ENCODE measurements around the gene CDH12.
"Not testable (repeated sequence)": the region's sequence is repeated elsewhere in the genome, so short reads cannot be mapped to it uniquely, and the experiment has no call there.

The CDH12 gene

DNA sequence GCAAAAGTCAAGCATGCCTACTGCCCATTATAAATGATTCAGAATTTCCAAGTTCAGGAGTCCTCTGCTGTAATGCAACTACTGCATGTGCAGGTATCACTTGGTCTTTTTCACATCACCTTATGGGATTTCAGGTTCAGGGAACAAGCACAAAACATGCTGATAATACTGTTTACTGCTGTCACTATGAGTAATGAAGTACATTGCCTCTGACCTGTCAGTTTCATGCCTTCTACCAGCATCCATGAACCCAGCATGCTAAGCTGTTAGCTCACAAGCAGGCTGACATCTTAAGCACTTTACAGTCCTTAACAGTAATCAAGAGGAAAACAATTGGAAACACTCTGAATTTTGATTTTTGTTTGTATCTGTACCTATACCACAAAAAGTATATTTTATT lies 743.8 kb downstream of the CDH12 start:
- DNase-seq = no peak

DNA sequence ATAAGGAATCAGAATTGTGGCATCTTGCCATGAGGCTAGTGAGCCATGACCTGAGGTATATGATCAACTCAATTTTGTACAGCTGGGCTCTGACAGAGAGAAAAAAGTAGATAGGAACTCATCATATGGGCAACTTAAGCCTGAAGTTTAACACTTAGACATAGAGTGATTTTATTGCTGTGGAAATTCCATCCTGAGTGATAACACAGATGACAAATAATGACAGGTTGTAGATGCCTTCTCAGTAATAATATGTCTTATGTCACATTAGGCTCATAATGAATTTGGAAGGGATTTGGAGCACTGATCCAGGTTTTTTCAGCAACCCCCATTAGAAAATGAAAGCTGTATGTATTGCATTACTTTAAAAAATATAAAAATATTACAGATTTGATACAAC lies 744.6 kb downstream of the CDH12 start:
- no peak for DNase-seq

DNA sequence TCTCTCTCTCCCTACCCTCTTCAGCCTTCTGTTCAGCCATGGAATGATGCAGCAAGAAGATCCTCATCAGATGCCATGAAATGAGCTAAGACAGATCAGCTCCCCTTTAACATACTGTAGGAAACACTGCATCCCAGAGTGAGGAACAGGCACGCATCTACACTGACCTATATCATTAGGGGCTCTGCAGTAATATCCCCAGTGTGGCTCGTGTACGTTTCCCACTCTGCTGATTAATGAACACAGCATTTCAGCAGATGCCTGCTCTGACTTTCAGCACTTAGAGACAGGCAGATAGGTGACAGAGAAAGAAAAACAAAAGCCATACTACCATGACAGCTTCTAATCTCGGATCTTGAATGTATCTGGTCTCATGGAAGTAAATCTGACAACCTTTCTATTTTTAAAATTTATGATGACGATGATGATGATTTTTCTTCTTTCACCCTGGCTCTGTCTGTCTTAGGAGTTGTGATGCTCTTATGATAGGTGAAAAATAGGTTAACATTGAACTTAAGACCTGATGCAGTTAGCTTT lies 750.3 kb downstream of the CDH12 start:
- DNase-seq = no peak

DNA sequence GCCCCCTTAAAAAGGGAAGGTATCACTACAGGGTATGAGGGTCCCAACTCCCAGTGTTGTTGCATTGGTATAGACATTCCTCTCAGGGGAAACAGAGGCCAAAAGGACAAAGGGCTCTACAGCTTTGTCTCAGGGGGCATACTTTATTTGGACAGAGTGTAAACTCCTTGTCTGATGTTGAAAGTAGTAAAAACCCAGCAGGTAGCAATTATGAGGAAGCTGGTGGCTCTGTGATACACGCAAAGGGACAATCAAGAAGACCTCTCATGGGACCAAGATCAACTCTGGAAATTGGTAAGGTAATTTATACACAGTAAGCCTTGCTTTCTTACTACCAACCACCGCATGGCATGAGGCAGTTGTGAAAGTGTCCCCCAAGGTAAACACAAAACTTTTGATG lies 764.6 kb downstream of the CDH12 start:
- no peak for DNase-seq

DNA sequence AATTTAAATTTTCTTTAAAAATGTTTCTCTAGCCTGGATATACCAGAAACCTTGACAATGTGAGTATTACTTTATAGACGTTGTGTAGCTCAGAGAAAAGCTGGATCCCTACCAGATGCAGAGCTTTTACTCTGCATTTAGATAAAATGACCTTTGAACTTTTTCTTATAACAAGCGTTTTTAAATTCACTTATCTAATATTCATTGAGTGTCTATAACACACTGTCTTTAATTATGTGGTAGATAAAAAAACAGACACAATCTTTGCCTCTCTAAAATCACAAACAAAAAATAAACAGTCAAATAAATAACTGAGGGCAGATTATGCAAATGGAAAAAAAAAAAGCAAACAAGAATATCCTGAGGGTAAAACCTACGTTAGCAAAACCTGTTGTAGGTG lies 773.6 kb downstream of the CDH12 start:
- DNase-seq = no peak

DNA sequence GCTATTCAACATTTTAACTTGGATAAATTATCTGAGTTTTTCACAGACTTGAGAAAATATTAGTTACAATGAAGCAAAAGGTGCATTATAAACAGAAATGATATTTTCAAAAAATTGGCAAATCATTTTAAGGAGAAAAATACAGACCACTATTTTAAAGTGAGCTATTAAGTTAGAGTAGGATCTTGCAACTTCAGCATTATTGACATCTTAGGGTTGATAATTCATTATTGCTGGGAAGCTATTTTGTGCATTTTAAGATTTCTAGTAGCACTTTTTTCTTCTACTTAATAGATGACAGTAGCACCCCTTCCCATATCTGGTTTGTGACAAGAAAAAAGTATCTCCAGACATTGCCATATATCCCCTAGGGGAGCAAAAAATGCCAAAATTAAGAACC lies 774.1 kb downstream of the CDH12 start:
- no peak for DNase-seq

DNA sequence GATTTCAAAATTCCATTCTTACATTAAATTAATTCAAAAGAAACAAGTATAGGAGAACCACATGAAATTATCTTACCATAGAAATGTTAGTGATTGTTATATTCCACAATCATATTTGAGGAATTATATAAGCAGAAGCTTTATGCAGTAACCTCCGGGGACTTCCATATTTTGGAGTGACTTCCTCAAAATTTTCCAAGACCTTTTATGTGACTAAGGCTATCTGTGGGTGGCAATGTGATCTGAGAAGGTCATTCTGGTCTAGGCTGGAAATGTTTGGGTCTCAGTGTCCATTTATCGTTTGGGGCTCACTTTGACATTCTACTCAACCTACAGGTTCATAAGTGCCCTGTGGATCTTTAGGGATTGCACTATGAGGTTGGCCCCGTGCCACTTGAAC lies 776.6 kb downstream of the CDH12 start:
- no peak for DNase-seq

DNA sequence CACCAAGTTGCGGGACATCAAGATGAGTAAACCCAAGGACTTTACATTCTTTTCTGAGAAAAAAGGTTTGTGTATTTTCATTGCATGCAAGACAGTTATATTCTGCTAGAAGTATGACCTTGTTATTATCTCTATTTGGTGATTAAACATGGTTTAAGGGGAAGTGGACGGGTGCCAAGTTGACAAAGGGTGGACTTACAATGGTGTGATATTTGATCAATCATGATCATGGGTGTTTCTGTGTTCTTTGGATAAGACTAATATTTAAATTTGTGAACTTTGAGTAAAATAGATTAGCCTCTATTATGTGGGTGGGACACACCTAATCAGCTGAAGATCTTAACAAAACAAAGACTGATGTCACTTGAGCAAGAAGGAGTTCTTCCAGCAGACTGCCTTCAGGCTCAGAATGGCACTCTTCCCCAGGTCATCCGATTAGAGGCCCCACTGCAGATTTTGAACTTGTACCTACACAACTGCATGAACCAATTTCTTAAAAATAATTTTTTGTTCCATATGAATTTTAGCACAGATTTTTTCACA lies 782.9 kb downstream of the CDH12 start:
- DNase-seq = no peak

DNA sequence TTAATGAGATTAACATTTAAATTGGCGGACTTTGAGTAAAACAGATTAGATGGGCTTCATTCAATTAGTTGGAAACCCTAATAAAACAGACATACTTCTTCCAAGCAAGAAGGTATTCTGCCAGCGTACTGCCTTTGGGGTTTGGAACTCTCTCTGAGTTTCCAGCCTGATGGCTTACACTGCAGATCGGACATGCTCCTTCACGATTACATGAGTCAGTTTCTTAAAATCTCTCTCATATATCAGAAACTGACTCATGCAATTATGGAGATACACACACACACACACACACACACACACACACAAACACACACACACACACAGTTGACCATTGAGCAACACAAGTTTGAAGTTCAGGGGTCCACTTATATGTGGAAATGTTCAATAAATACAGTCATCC lies 789.4 kb downstream of the CDH12 start:
- DNase-seq = no peak

DNA sequence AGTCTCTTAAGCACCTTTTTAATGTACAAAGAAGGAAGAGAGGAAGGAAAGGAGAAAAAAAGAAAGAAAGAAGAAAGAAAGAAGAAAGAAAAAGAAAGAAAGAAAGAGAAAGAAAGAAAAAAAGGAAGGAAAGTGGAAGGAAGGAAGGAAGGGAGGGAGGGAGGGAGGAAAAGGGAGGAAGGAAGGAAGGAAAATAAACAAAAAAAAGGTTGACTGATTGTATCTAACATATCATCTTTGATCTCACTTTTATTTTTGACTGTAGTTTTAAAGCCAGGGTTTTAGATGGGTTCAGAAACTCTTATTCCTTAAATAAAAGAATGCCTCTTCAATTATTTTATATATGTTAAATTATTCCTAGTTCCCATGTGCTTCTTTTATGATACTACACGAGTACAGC lies 794.5 kb downstream of the CDH12 start:
- no peak for DNase-seq

DNA sequence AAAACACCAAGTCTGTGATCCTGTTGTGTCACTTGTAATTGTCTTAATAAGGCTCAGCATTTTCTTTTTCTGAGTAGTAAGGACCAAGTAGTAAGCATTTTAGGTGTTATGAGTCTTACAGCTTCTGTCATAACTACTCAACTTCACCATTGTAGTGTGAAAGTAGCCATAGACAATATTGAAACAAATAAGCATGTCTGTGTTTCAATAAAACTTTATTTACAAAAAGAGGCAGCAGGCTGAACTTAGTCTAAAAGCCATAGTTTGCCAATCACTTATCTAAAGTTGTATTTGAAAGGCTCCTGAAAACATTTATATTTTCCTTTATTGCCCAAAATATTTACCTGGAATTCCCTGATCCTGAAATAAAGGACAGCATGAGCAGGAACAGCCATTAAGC lies 796.1 kb downstream of the CDH12 start:
- DNase-seq = no peak

DNA sequence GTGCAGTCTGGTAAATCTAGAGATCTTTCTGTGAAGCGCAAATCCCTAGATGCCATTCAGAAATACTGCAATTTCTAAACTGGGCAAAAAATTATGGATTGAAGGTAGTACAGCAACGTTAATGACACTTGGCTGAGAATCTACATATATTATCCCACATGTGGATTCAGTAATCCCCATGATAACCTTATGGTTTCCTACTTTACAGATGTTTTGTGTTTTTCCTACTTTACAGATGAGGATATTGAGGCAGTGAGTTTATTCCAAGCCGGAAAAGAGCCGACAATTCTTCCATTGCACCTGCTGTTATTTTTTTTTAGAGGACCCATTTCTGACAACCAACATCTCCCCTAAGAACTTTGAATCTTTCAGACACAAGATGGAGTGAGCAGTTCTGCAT lies 796.5 kb downstream of the CDH12 start:
- DNase-seq = no peak

DNA sequence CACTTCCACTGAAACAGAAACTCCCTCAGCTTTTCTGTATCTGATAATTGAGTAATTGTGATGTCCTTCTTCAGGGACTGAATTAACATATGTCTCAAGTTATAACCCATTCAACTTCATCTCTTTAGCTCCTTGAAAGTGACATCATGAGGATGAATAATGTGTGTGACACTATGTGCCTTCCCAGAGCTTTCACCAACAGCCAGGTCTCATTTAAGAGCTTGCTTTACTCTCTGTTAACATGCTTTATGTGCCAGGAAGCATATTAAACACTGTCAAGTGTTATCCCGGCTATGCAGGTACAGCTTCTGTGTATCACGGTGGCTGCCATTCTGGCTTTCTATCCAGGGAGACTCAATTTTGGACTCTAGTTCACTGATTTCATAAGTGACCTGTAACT lies 799.9 kb downstream of the CDH12 start:
- no peak for DNase-seq

DNA sequence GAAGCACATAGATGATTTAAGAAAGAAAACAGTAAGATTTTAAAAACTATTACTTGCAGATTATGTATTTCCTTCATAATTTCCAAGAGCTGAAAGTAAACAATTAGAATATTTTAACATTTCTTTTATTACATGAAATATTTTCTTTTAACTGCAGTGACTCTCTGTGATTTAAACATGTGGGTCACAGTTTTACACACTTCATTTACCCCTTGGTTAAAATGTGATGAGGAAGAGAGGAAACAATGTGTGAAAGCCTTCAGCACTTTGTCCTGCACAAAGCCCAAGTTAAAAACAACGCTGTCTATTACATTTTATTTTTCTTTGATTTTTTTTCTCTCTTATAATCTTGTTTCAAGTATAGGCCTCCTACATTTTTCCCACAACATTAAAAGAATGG lies 801.3 kb downstream of the CDH12 start:
- DNase-seq = no peak

DNA sequence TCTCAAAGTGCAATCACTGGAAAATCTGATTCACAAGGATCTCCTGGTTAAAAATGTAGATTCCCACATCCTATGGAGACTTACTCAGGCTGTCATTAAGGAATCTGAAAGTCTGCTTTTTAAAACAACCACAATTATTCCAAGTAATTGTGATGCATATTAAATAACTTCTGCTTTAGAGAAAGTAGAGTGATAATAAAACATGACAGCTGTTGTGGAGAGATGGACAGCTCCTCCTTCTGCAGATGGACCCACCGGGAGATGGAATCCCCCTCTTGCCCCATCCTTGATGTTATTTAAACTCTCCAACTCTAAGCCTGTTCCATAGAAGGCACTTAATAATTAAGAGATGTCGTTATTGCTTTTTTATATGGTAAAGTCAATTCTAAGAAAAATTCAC lies 802.2 kb downstream of the CDH12 start:
- DNase-seq = no peak

DNA sequence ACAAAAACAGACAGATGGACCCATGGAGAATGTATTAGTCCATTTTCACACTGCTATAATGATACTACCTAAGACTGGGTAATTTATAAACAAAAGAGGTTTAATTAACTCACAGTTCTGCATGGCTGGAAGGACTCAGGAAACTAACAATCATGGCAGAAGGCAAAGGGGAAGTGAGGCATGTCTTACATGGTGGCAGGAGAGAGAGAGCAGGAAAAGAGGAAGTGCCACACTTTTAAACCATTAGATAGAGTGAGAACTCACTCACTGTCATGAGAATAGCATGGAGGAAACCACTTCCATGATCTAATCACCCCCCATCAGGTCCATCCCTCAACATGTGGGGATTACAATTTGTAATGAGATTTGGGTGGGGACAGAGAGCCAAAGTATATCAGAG lies 808.9 kb downstream of the CDH12 start:
- no peak for DNase-seq

DNA sequence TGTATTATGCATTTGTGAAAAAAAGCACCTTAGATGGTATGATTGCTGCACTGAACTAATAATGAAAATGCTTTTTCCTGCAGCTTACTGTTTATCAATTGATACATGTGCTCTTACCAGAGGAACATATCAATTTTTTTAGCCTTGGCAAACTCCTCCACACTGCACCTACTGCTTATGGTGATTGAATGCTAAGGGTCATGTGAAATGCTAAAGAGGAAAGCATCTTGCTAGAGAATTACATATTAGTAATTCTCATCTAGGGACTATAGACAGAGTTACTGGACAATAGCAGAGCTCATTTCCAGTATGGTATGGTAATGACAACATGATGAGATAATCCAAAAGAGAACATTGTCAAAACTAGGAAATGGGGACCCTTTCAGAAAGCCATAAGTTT lies 817.1 kb downstream of the CDH12 start:
- DNase-seq = no peak

DNA sequence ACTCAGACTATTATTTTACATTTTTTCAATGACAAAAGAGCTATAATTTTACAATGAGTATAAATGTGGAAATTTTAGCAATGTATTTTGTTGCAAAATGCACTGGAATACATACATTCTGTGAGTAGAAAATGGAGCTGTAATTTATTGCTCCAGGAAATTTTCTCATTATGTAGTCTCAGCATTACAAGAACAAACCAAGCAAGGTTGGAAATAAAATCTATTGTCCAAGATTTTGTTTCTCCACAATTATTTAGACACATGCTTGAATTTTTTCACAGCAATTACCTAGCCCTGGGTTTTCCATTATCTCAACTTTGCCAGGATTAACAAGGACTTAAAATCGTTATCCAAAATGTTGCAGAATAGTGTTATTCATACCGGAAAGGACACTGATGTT lies 820.1 kb downstream of the CDH12 start:
- DNase-seq = no peak

DNA sequence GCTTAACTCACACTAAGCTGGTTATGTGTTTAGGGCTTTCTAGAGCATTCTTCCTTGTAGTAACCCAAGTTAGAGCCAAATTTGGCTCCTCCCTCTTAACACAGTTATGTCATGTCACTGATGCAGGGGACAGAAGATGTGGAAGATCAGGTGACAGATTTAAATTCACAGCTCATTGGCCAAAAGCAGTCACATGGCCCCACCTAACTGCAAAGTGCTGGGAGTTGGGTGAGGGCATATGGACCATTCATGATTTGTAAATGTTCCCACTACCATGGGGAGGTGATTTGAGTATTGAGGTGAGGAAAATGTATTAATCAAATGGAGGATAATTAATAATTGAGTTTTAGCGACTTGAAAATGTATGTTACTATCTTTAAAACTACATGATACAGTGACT lies 829.4 kb downstream of the CDH12 start:
- no peak for DNase-seq

DNA sequence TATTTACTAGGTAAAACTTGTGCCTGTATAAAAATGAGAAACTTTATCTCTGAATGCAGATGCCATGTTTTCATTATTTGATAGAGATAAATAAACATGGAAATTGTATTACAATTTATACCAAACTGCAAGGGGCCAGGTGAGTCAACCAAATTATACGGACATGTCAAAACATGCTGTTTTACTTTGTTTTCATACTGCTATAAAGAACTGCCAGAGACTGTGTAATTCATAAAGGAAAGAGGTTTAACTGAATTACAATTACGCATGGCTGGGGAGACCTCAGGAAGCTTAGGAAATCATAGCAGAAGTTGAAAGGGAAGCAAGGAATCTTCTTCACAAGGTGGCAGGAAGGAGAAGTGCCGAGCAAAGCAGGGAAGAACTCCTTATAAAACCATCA lies 840.3 kb downstream of the CDH12 start:
- not testable (repeated sequence) for DNase-seq

DNA sequence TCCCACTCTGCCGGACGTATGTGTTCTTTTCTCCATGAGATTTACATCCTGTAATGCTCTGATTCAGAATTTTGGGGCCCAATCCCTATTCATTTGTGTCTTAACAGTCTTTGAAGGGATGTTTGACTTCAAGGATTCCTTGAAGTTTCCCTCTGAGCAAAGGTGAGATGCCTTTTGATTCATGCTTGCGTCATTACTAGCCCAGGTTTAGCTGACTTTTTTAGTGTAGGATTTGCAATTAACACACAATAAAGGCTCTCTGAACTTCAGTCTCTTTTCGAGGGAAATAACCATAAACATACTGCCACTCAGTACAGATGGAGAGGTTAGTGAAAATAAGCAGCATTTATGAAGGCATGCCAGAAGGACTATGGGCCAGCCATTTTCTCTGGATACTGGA lies 842.3 kb downstream of the CDH12 start:
- not testable (repeated sequence) for DNase-seq

DNA sequence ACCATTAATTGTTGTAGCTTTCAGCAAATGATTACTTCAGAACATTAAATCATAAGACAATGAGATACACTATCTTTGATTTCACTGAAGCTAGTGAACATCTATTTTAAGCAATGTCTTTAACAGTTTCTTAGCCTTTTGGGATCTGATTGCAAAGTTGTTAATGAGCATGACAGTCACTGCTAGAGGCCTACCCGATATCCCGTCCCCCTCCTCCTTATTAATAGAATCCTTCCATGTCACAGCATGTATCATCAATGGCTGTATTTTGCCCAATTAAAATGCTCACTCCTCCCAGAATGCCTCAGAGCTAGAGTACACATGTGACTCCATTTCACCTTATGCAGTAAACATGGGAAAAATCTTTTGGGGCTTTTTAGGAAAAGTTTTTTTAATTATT lies 852.0 kb downstream of the CDH12 start:
- not testable (repeated sequence) for DNase-seq

DNA sequence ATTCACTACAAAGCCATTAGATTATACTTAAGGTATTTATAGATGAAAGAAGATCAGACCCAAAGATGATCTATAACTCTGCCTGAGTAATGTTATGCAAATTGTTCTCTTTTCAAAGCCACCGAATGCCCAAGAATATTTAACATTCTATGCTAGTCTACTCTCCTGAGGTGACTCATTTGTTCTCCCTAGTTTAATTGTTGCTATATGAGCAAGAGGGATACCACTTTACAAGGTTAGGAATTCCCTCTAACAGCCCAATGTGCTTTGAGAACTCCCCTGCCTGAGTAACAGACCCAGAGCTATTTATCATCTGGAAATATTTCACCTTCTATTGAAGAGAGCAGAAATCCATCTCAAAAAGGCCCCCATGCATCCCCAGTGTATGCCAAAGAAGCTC lies 867.3 kb downstream of the CDH12 start:
- DNase-seq = not testable (repeated sequence)

DNA sequence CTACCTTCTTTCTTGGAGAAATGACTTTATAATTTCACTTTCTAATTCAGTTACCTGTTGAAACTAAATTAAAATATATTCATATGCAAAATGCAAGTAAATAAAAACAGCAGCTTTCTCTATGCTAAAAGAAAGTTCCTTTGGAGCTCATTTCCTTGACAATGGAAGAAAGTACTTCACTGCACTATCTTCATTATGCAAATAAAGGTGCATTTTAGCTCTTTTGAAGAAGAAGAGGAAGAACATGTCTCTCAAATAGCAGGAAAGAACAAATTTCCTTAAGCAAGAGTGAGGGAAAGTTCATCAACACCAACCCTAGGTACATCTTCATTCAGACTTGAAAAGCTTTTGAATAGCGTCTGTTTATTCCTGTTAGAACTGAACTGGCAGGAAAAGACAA lies 901.6 kb downstream of the CDH12 start:
- DNase-seq = not testable (repeated sequence)

DNA sequence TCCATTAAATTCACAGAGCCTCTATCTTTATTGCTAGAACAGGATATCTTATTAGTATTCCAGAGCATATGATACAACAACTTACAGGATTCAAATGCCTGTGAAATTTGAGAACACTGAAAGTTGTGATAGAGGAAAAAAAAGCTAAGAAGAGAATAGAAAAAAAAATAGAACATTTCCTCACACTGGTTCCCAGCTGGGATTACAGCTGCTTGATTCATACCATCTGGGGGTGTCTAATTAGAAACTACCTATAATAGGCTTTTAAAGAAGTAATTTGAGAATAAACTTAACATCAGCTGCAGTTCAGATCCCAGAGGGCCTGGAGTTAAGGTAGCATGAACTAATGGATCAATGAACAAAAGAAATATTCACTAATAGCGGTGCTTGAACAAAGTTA lies 922.0 kb downstream of the CDH12 start:
- DNase-seq = no peak

Data from activated naive CD4-positive, alpha-beta T cell (primary cell).